Measurements from ENCODE around the gene NCBP1. TPM values are rescaled to one million over a fixed set of nuclear protein-coding genes. Genes with fewer than 3 reads are reported as not detected.
A peak's percentile ranks its signal among the peaks of the same experiment; 100 is the strongest.

Gene NCBP1
- total RNA-seq, 1 donor from 2014 or later, result 25.4 TPM

GRCh38 chr9:97714435-97714834, 80.8 kb downstream of the NCBP1 start:
- no peaks in the 10 kb centered on the region for H3K4me1 ChIP-seq
- H3K27me3 ChIP-seq, result peaks cover 18% of the 10 kb centered on the region
- intact Hi-C loops (cut with DNase I), result no loop called here
- H3K27ac ChIP-seq, result no peak overlapping the region
- no peaks in the 10 kb centered on the region for H3K9me3 ChIP-seq
- H3K4me3 ChIP-seq, result no peak overlapping the region
- no peaks in the 10 kb centered on the region for H3K36me3 ChIP-seq
- DNase-seq (no peak), ATAC-seq (peak; percentile 44)
- TF ChIP-seq, protein P1, sequence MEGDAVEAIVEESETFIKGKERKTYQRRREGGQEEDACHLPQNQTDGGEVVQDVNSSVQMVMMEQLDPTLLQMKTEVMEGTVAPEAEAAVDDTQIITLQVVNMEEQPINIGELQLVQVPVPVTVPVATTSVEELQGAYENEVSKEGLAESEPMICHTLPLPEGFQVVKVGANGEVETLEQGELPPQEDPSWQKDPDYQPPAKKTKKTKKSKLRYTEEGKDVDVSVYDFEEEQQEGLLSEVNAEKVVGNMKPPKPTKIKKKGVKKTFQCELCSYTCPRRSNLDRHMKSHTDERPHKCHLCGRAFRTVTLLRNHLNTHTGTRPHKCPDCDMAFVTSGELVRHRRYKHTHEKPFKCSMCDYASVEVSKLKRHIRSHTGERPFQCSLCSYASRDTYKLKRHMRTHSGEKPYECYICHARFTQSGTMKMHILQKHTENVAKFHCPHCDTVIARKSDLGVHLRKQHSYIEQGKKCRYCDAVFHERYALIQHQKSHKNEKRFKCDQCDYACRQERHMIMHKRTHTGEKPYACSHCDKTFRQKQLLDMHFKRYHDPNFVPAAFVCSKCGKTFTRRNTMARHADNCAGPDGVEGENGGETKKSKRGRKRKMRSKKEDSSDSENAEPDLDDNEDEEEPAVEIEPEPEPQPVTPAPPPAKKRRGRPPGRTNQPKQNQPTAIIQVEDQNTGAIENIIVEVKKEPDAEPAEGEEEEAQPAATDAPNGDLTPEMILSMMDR (IDR thresholded peaks at IDR 0.05), result no peak

- no peak overlapping the region for H3K4me3 ChIP-seq
- no peak overlapping the region for H3K27ac ChIP-seq
- ATAC-seq, result no peak
- intact Hi-C loops (cut with DNase I), result no loop called here
- H3K9me3 ChIP-seq, result no peaks in the 10 kb centered on the region
- H3K36me3 ChIP-seq, result no peaks in the 10 kb centered on the region
- DNase-seq, result no peak
- TF ChIP-seq, protein P1 (IDR thresholded peaks at IDR 0.05), result no peak
- H3K4me1 ChIP-seq, result no peaks in the 10 kb centered on the region
- H3K27me3 ChIP-seq, result no peaks in the 10 kb centered on the region
Measured at GRCh38 chr9:97717866-97718265, 84.2 kb downstream of the NCBP1 start.

DNA sequence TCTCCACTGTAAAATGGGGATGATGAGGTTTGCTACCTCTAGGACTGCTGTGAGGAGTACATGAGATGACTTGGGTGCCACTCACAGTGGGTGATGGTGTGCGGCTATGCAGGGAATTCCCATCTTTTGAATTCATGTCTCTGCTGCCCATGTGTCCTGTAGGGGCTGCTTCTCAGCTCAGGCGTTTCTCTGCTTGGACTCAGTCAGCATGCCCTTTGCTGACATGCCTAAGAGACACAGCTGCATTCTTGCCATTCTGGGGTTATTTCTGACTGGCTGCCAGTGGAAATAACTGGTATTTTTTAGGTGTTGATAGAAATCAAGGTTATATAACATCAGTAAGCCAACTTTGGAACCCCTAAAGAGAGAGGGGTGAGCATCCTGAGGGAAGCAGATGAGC, 87.8 kb downstream of the NCBP1 start:
- H3K27ac ChIP-seq, result no peak overlapping the region
- DNase-seq, result no peak
- intact Hi-C loops (cut with DNase I), result no loop called here
- no peaks in the 10 kb centered on the region for H3K36me3 ChIP-seq
- H3K4me3 ChIP-seq, result no peak overlapping the region
- no peaks in the 10 kb centered on the region for H3K27me3 ChIP-seq
- TF ChIP-seq, protein P1 (IDR thresholded peaks at IDR 0.05), result no peak
- no peaks in the 10 kb centered on the region for H3K9me3 ChIP-seq
- no peak for ATAC-seq
- no peaks in the 10 kb centered on the region for H3K4me1 ChIP-seq

DNA sequence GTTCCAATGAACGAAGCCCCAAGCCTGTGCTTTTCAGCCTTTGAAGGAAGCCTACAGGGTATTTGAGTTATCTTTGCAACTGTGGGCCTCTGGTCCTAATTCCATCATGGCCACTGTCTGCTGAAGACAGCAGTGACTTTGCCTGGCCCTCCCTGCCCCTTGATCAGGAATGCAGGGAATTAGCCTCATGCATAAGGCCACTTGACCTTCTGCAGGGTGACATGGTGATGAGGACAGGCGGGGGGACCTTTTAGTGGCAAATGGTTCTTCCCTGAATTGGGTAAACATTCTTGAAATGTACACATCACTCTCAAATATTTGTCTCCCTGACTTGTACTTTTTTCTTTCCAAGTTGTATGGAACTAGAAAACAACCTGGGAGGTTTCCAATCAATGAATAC, 88.7 kb downstream of the NCBP1 start:
- no peak overlapping the region for H3K4me3 ChIP-seq
- H3K36me3 ChIP-seq, result no peaks in the 10 kb centered on the region
- H3K9me3 ChIP-seq, result no peaks in the 10 kb centered on the region
- H3K4me1 ChIP-seq, result no peaks in the 10 kb centered on the region
- ATAC-seq (no peak), DNase-seq (no peak)
- H3K27me3 ChIP-seq, result no peaks in the 10 kb centered on the region
- TF ChIP-seq, protein P1 (IDR thresholded peaks at IDR 0.05), result no peak
- intact Hi-C loops (cut with DNase I), result no loop called here
- no peak overlapping the region for H3K27ac ChIP-seq

Other genes starting within 250 kb of the NCBP1 start
- gene TDRD7, start 221.7 kb upstream of the NCBP1 start, total RNA-seq, result 18.2 TPM
- gene TMOD1, start 132.2 kb upstream of the NCBP1 start, total RNA-seq, result 11.3 TPM
- 20.0 TPM for gene TSTD2, start 453 bp upstream of the NCBP1 start, total RNA-seq
- 11.2 TPM for gene XPA, start 63.5 kb downstream of the NCBP1 start, total RNA-seq
- not detected for gene FOXE1, start 219.4 kb downstream of the NCBP1 start, total RNA-seq

Data from upper lobe of right lung (tissue), 1 donor.